ENCODE measurements around the gene NOL12.
"Not testable (repeated sequence)": the region's sequence is repeated elsewhere in the genome, so short reads cannot be mapped to it uniquely, and the experiment has no call there.

Gene NOL12

GRCh38 chr22:37680191-37680851 is 5.8 kb upstream of the NOL12 start:
- DNase-seq = peak; percentile 28

GRCh38 chr22:37681001-37681424 is 5.1 kb upstream of the NOL12 start:
- peak; percentile 67 for DNase-seq

- peak; percentile 76 for DNase-seq
Measured at GRCh38 chr22:37681556-37682049, 4.5 kb upstream of the NOL12 start.

GRCh38 chr22:37684803-37685615 is 1.1 kb upstream of the NOL12 start:
- no peak for DNase-seq

- DNase-seq = no peak
Measured at GRCh38 chr22:37690407-37690806, 4.3 kb downstream of the NOL12 start.

GRCh38 chr22:37690901-37691504 is 4.9 kb downstream of the NOL12 start:
- no peak for DNase-seq

GRCh38 chr22:37692627-37693285 is 6.6 kb downstream of the NOL12 start:
- DNase-seq = no peak

GRCh38 chr22:37694131-37694530 is 8.0 kb downstream of the NOL12 start:
- DNase-seq = not testable (repeated sequence)

GRCh38 chr22:37696260-37696656 is 10.1 kb downstream of the NOL12 start:
- DNase-seq = not testable (repeated sequence)

GRCh38 chr22:37696657-37697537 is 10.8 kb downstream of the NOL12 start, which contains the start of gene TRIOBP:
TSS of gene TRIOBP (plus strand) at chr22:37697048. CDS start at chr22:37701366, 4,318 bp downstream.
- DNase-seq = peak; percentile 96

- no peak for DNase-seq
Measured at GRCh38 chr22:37697538-37697835, 11.3 kb downstream of the NOL12 start.

GRCh38 chr22:37701141-37701786 is 15.1 kb downstream of the NOL12 start:
- no peak for DNase-seq

- no peak for DNase-seq
Measured at GRCh38 chr22:37703906-37704305, 17.8 kb downstream of the NOL12 start.

- DNase-seq = no peak
Measured at GRCh38 chr22:37704645-37705044, 18.5 kb downstream of the NOL12 start.

- no peak for DNase-seq
Measured at GRCh38 chr22:37705205-37705604, 19.1 kb downstream of the NOL12 start.

GRCh38 chr22:37708580-37709444 is 22.7 kb downstream of the NOL12 start:
- DNase-seq = no peak

- DNase-seq = no peak
Measured at GRCh38 chr22:37709445-37709765, 23.3 kb downstream of the NOL12 start.

GRCh38 chr22:37710675-37711074 is 24.5 kb downstream of the NOL12 start:
- DNase-seq = no peak

GRCh38 chr22:37711490-37711889 is 25.3 kb downstream of the NOL12 start:
- no peak for DNase-seq

GRCh38 chr22:37713761-37714160 is 27.6 kb downstream of the NOL12 start:
- no peak for DNase-seq

GRCh38 chr22:37714634-37715033 is 28.5 kb downstream of the NOL12 start:
- DNase-seq = no peak
